Measurements from ENCODE around the gene LARP7. TPM values are rescaled to one million over a fixed set of nuclear protein-coding genes. Genes with fewer than 3 reads are reported as not detected.
A peak's percentile ranks its signal among the peaks of the same experiment; 100 is the strongest.
"Not testable (repeated sequence)": the region's sequence is repeated elsewhere in the genome, so short reads cannot be mapped to it uniquely, and the experiment has no call there.

LARP7 gene
- total and polyA plus RNA-seq, 2 of the 8 experiments (the other 6 are each of a cell fraction or from before 2014, with no cell fraction given), result 9.3 to 38.3 TPM

DNA sequence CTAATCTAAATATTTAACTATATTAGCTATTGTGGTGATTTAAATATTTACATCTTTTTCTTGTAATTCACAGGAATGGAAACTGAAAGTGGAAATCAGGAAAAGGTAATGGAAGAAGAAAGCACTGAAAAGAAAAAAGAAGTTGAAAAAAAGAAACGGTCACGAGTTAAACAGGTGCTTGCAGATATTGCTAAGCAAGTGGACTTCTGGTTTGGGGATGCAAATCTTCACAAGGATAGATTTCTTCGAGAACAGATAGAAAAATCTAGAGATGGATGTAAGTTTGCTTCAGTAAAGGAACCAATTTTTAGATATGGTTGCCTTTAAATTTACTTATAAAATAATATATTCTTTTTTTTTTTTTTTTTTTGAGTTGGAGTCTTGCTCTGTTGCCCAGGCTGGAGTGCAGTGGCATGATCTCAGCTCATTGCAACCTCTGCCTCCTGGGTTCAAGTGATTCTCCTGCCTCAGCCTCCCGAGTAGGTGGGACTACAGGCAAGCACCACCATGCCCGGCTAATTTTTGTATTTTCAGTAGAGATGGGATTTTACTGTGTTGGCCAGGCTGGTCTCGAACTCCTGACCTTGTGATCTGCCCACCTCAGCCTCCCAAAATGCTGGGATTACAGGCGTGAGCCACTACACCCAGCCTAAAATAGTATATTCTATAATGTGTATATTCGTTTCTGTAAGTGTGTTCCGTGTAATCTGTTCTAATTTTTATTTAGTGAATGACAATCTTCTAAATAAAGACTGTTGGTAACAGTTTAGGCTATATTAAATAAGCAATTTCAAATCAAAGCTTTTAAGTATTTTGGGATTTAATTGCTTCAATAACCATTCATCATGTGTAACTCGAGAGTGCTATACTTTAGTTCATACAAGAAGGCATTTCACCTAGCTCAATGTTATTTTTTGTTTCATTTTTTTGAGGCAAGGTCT lies 7.9 kb downstream of the LARP7 start:
- H2AFZ ChIP-seq (ENCODE audit: low read length); H3K9ac ChIP-seq (replicated peaks in 1 of 4; ENCODE audit: extremely low read depth in 1 of 4, low read depth in 3 of 4, low read length in 3 of 4); DNase-seq (ENCODE audit: low read depth in 1 of 2, low spot score in 2 of 2); H3K14ac ChIP-seq (ENCODE audit: insufficient read length); H2BK5ac ChIP-seq (ENCODE audit: low read depth, low read length); H2BK120ac ChIP-seq (replicated peaks; ENCODE audit: low read depth, low read length); H3K23ac ChIP-seq (ENCODE audit: insufficient read length); H3K4me1 ChIP-seq (replicated peaks in 1 of 4; ENCODE audit: control insufficient read depth in 3 of 4, insufficient read depth in 4 of 4, low read length in 3 of 4); H4K8ac ChIP-seq (ENCODE audit: extremely low read depth, insufficient read depth, low read length); H3K23me2 ChIP-seq (ENCODE audit: low read depth, low read length); H2AK5ac ChIP-seq (ENCODE audit: low read depth, low read length); H3K9me3 ChIP-seq (ENCODE audit: insufficient read depth in 2 of 2, low read depth in 1 of 2, low read length in 1 of 2); H2BK12ac ChIP-seq (ENCODE audit: low read depth, low read length); H3K27me3 ChIP-seq (replicated peaks in 1 of 4; ENCODE audit: control insufficient read depth in 3 of 4, extremely low read depth in 1 of 4, insufficient read depth in 3 of 4, low read length in 3 of 4); H4K5ac ChIP-seq (ENCODE audit: insufficient read length, low read depth, low read length); H4K20me1 ChIP-seq (replicated peaks in 1 of 2; ENCODE audit: control insufficient read depth in 1 of 2, insufficient read depth in 2 of 2, low read length in 2 of 2); H3K79me1 ChIP-seq (ENCODE audit: low read depth, low read length); H3K18ac ChIP-seq (ENCODE audit: extremely low read depth, low read length); H3K4ac ChIP-seq (replicated peaks; ENCODE audit: insufficient read length, low read depth, low read length); H2BK15ac ChIP-seq (ENCODE audit: low read length); H3K27ac ChIP-seq (ENCODE audit: low read depth, low read length); H3K56ac ChIP-seq (replicated peaks; ENCODE audit: insufficient read length, low read depth, low read length); FAIRE-seq; H2BK20ac ChIP-seq (ENCODE audit: low read length); H3K4me2 ChIP-seq (ENCODE audit: insufficient read depth in 1 of 2, low read depth in 2 of 2, low read length in 2 of 2); H4K91ac ChIP-seq (replicated peaks; ENCODE audit: insufficient read length, low read length): not testable (repeated sequence)
- CTCF ChIA-PET (ENCODE audit: partially characterized antibody), result interaction anchor here (0.6 to 5.0 kb wide), 11 partner anchors 7 to 258 kb away, joined by 3 to 36 read pairs (median 6); partner anchors contain the start of gene LARP7
- Histone ChIP-seq H3K36me3 (ENCODE audit: control insufficient read depth in 2 of 4, insufficient read depth in 4 of 4, low read length in 3 of 4) (peaks cover 9 to 46% (median 25%) of the 10 kb centered on the region in 4 experiments; a peak in 6 of 8 replicates), H3K79me2 (ENCODE audit: control insufficient read depth in 1 of 2, insufficient read depth in 2 of 2, low read length in 2 of 2) (peaks cover 3 to 55% of the 10 kb centered on the region in 2 experiments; a peak in 2 of 4 replicates), H3K4me3 (ENCODE audit: extremely low read depth in 1 of 4, insufficient read depth in 2 of 4, low read depth in 3 of 4, low read length in 4 of 4) (peak overlapping the region in 2 of 4 experiments; percentile 100; a peak in 3 of 8 replicates)
- 77% methylated on average over 10 of the region's 10 CpGs; no CpG with 5 or more reads in 1 of the 2 experiments for WGBS, 2 experiments (ENCODE audit: extremely low coverage in 1 of 2, insufficient coverage in 1 of 2, insufficient read length in 1 of 2, insufficient replicate concordance in 2 of 2, low coverage in 1 of 2, low lambda C conversion rate in 2 of 2, missing lambda C conversion rate in 1 of 2)
- POLR2A ChIA-PET (ENCODE audit: partially characterized antibody), result interaction anchor here (0.7 to 9.8 kb wide), 35 partner anchors 7 to 336 kb away, joined by 3 to 612 read pairs (median 5); partner anchors contain the start of genes LARP7 and ZGRF1
- TF ChIP-seq POLR2A (IDR thresholded peaks at IDR 0.05; ENCODE audit: control extremely low read depth in 1 of 2, low read depth in 2 of 2, low read length in 2 of 2), result peak; percentile 17 to 68; a peak in 2 of 3 replicates
- TF ChIP-seq BCL11A (IDR thresholded peaks at IDR 0.05; ENCODE audit: low read depth in 2 of 2, low read length in 2 of 2), result peak in 1 of 2 experiments; percentile 17
- TF ChIP-seq KDM4A (IDR thresholded peaks at IDR 0.05; ENCODE audit: low read depth, low read length, severe bottlenecking), result peak; percentile 4
- TF ChIP-seq NRF1 (IDR thresholded peaks at IDR 0.05; ENCODE audit: low read depth, low read length), result peak; percentile 14; the same call in 1 of the 2 replicates
- TF ChIP-seq, protein P1, sequence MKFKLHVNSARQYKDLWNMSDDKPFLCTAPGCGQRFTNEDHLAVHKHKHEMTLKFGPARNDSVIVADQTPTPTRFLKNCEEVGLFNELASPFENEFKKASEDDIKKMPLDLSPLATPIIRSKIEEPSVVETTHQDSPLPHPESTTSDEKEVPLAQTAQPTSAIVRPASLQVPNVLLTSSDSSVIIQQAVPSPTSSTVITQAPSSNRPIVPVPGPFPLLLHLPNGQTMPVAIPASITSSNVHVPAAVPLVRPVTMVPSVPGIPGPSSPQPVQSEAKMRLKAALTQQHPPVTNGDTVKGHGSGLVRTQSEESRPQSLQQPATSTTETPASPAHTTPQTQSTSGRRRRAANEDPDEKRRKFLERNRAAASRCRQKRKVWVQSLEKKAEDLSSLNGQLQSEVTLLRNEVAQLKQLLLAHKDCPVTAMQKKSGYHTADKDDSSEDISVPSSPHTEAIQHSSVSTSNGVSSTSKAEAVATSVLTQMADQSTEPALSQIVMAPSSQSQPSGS (IDR thresholded peaks at IDR 0.05; ENCODE audit: low read length), result peak; percentile 65; the same call in 1 of the 2 replicates
- peak; percentile 59 for TF ChIP-seq TAF7 (optimal IDR thresholded peaks at IDR 0.05; ENCODE audit: borderline replicate concordance, low read depth, low read length)
- TF ChIP-seq SIN3A (conservative IDR thresholded peaks at IDR 0.05 in 1 of 2, IDR thresholded peaks at IDR 0.05 in 1 of 2; ENCODE audit: low read depth in 1 of 2, low read length in 2 of 2), result peak in 1 of 2 experiments; percentile 53; a peak in 1 of 4 replicates
- peak; percentile 77 for TF ChIP-seq POLR2AphosphoS5 (IDR thresholded peaks at IDR 0.05; ENCODE audit: low read depth, low read length)
- peak; percentile 31; the same call in 1 of the 2 replicates for TF ChIP-seq CHD2 (IDR thresholded peaks at IDR 0.05; ENCODE audit: low read length)

Measured in H1 (cell line).